ENCODE data around the gene SHISA7.

GRCh38 chr19:55447421-55448174 lies 4.5 kb upstream of the SHISA7 start:
- no peak for TF ChIP-seq EZH2 (IDR thresholded peaks at IDR 0.05; ENCODE audit: low read length, unreplicated experiment)
- TF ChIP-seq, protein P1, sequence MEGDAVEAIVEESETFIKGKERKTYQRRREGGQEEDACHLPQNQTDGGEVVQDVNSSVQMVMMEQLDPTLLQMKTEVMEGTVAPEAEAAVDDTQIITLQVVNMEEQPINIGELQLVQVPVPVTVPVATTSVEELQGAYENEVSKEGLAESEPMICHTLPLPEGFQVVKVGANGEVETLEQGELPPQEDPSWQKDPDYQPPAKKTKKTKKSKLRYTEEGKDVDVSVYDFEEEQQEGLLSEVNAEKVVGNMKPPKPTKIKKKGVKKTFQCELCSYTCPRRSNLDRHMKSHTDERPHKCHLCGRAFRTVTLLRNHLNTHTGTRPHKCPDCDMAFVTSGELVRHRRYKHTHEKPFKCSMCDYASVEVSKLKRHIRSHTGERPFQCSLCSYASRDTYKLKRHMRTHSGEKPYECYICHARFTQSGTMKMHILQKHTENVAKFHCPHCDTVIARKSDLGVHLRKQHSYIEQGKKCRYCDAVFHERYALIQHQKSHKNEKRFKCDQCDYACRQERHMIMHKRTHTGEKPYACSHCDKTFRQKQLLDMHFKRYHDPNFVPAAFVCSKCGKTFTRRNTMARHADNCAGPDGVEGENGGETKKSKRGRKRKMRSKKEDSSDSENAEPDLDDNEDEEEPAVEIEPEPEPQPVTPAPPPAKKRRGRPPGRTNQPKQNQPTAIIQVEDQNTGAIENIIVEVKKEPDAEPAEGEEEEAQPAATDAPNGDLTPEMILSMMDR (conservative IDR thresholded peaks at IDR 0.05; ENCODE audit: low read depth, low read length) = no peak
